ENCODE results near the gene SDF2. TPM values are rescaled to one million over a fixed set of nuclear protein-coding genes. Genes with fewer than 3 reads are reported as not detected.
"Not testable (repeated sequence)": the region's sequence is repeated elsewhere in the genome, so short reads cannot be mapped to it uniquely, and the experiment has no call there.

Gene SDF2
- total and polyA plus RNA-seq, 4 donors, result 43.3 to 73.8 (median 68.7) TPM

- no peaks in the 10 kb centered on the region for H3K4me1 ChIP-seq (ENCODE audit: control insufficient read depth, insufficient read depth, low read length)
- DNase-seq (ENCODE audit: low read depth in 4 of 6, low spot score in 6 of 6), result no peak
- H3K27me3 ChIP-seq (ENCODE audit: control insufficient read depth, insufficient read depth, low read length), result no peaks in the 10 kb centered on the region
- no peak overlapping the region for H3K27ac ChIP-seq (ENCODE audit: low read depth, low read length)
- H3K36me3 ChIP-seq (ENCODE audit: control insufficient read depth, insufficient read depth, low read length), result peaks cover 76% of the 10 kb centered on the region
- 67% methylated on average over 1 of the region's 2 CpGs for WGBS (ENCODE audit: insufficient coverage)
- no peak overlapping the region for H3K4me3 ChIP-seq (ENCODE audit: low read depth, low read length)
- no peaks in the 10 kb centered on the region for H3K9me3 ChIP-seq (ENCODE audit: control insufficient read depth, insufficient read depth, low read length)
These were observed 41.7 kb downstream of the SDF2 start for GRCh38 chr17:28620010-28620409.

GRCh38 chr17:28618464-28618863 is 43.2 kb downstream of the SDF2 start:
- Histone ChIP-seq H3K27ac (ENCODE audit: low read depth, low read length) (no peak overlapping the region), H3K4me1 (ENCODE audit: control insufficient read depth, insufficient read depth, low read length) (no peaks in the 10 kb centered on the region), H3K4me3 (ENCODE audit: low read depth, low read length) (no peak overlapping the region), H3K27me3 (ENCODE audit: control insufficient read depth, insufficient read depth, low read length) (no peaks in the 10 kb centered on the region), H3K36me3 (ENCODE audit: control insufficient read depth, insufficient read depth, low read length) (peaks cover 82% of the 10 kb centered on the region), H3K9me3 (ENCODE audit: control insufficient read depth, insufficient read depth, low read length) (no peaks in the 10 kb centered on the region)
- DNase-seq (ENCODE audit: low read depth in 4 of 6, low spot score in 6 of 6), result no peak
- WGBS (ENCODE audit: insufficient coverage), result 100% methylated on average over 1 of the region's 3 CpGs

- no peaks in the 10 kb centered on the region for H3K4me1 ChIP-seq (ENCODE audit: control insufficient read depth, insufficient read depth, low read length)
- no peak overlapping the region for H3K27ac ChIP-seq (ENCODE audit: low read depth, low read length)
- H3K27me3 ChIP-seq (ENCODE audit: control insufficient read depth, insufficient read depth, low read length), result no peaks in the 10 kb centered on the region
- peaks cover 84% of the 10 kb centered on the region for H3K36me3 ChIP-seq (ENCODE audit: control insufficient read depth, insufficient read depth, low read length)
- no peaks in the 10 kb centered on the region for H3K9me3 ChIP-seq (ENCODE audit: control insufficient read depth, insufficient read depth, low read length)
- no peak for DNase-seq (ENCODE audit: low read depth in 4 of 6, low spot score in 6 of 6)
- no peak overlapping the region for H3K4me3 ChIP-seq (ENCODE audit: low read depth, low read length)
- 91% methylated on average over 6 of the region's 7 CpGs for WGBS (ENCODE audit: insufficient coverage)
These were observed 45.4 kb downstream of the SDF2 start for GRCh38 chr17:28616281-28616680.

GRCh38 chr17:28615260-28615940 is 46.3 kb downstream of the SDF2 start:
- H3K36me3 ChIP-seq (ENCODE audit: control insufficient read depth, insufficient read depth, low read length), result peaks cover 77% of the 10 kb centered on the region
- DNase-seq (ENCODE audit: low read depth in 4 of 6, low spot score in 6 of 6), result no peak
- H3K9me3 ChIP-seq (ENCODE audit: control insufficient read depth, insufficient read depth, low read length), result no peaks in the 10 kb centered on the region
- WGBS (ENCODE audit: insufficient coverage), result 92% methylated on average over 2 of the region's 4 CpGs
- H3K4me1 ChIP-seq (ENCODE audit: control insufficient read depth, insufficient read depth, low read length), result no peaks in the 10 kb centered on the region
- H3K27me3 ChIP-seq (ENCODE audit: control insufficient read depth, insufficient read depth, low read length), result no peaks in the 10 kb centered on the region
- H3K27ac ChIP-seq (ENCODE audit: low read depth, low read length), result no peak overlapping the region
- H3K4me3 ChIP-seq (ENCODE audit: low read depth, low read length), result no peak overlapping the region

- peaks cover 68% of the 10 kb centered on the region for H3K36me3 ChIP-seq (ENCODE audit: control insufficient read depth, insufficient read depth, low read length)
- H3K27ac ChIP-seq (ENCODE audit: low read depth, low read length), result no peak within 1 kb of the TSS
- no peak within 1 kb of the TSS for H3K4me3 ChIP-seq (ENCODE audit: low read depth, low read length)
- WGBS (ENCODE audit: insufficient coverage), result 71% methylated on average over 1 of the region's 5 CpGs
- H3K27me3 ChIP-seq (ENCODE audit: control insufficient read depth, insufficient read depth, low read length), result no peaks in the 10 kb centered on the region
- H3K9me3 ChIP-seq (ENCODE audit: control insufficient read depth, insufficient read depth, low read length), result no peaks in the 10 kb centered on the region
- H3K4me1 ChIP-seq (ENCODE audit: control insufficient read depth, insufficient read depth, low read length), result no peaks in the 10 kb centered on the region
- DNase-seq (ENCODE audit: low read depth in 4 of 6, low spot score in 6 of 6), result no peak
These were observed 47.8 kb downstream of the SDF2 start, which contains the start of gene RSKR for GRCh38 chr17:28613931-28614381. Gene RSKR (minus strand): TSS chr17:28614185. CDS start chr17:28614161, 24 bp downstream.

GRCh38 chr17:28612936-28613872 is 48.5 kb downstream of the SDF2 start:
- peak; percentile 5 to 78 (median 38) for DNase-seq (ENCODE audit: low read depth in 4 of 6, low spot score in 6 of 6)
- H3K36me3 ChIP-seq (ENCODE audit: control insufficient read depth, insufficient read depth, low read length), result peaks cover 62% of the 10 kb centered on the region
- H3K27ac ChIP-seq (ENCODE audit: low read depth, low read length), result no peak overlapping the region
- H3K27me3 ChIP-seq (ENCODE audit: control insufficient read depth, insufficient read depth, low read length), result no peaks in the 10 kb centered on the region
- H3K4me1 ChIP-seq (ENCODE audit: control insufficient read depth, insufficient read depth, low read length), result no peaks in the 10 kb centered on the region
- 81% methylated on average over 4 of the region's 6 CpGs for WGBS (ENCODE audit: insufficient coverage)
- no peak overlapping the region for H3K4me3 ChIP-seq (ENCODE audit: low read depth, low read length)
- H3K9me3 ChIP-seq (ENCODE audit: control insufficient read depth, insufficient read depth, low read length), result no peaks in the 10 kb centered on the region

GRCh38 chr17:28612531-28612930 is 49.2 kb downstream of the SDF2 start:
- Histone ChIP-seq H3K27ac (ENCODE audit: low read depth, low read length) (no peak overlapping the region), H3K27me3 (ENCODE audit: control insufficient read depth, insufficient read depth, low read length) (no peaks in the 10 kb centered on the region), H3K9me3 (ENCODE audit: control insufficient read depth, insufficient read depth, low read length) (no peaks in the 10 kb centered on the region), H3K36me3 (ENCODE audit: control insufficient read depth, insufficient read depth, low read length) (peaks cover 56% of the 10 kb centered on the region), H3K4me3 (ENCODE audit: low read depth, low read length) (no peak overlapping the region), H3K4me1 (ENCODE audit: control insufficient read depth, insufficient read depth, low read length) (no peaks in the 10 kb centered on the region)
- DNase-seq (ENCODE audit: low read depth in 4 of 6, low spot score in 6 of 6), result no peak
- WGBS (ENCODE audit: insufficient coverage), result 66% methylated on average over 2 of the region's 2 CpGs

- no peak overlapping the region for H3K27ac ChIP-seq (ENCODE audit: low read depth, low read length)
- H3K36me3 ChIP-seq (ENCODE audit: control insufficient read depth, insufficient read depth, low read length), result peaks cover 42% of the 10 kb centered on the region
- 94% methylated on average over 8 of the region's 8 CpGs for WGBS (ENCODE audit: insufficient coverage)
- H3K4me1 ChIP-seq (ENCODE audit: control insufficient read depth, insufficient read depth, low read length), result no peaks in the 10 kb centered on the region
- H3K4me3 ChIP-seq (ENCODE audit: low read depth, low read length), result no peak overlapping the region
- DNase-seq (ENCODE audit: low read depth in 4 of 6, low spot score in 6 of 6), result no peak
- no peaks in the 10 kb centered on the region for H3K27me3 ChIP-seq (ENCODE audit: control insufficient read depth, insufficient read depth, low read length)
- no peaks in the 10 kb centered on the region for H3K9me3 ChIP-seq (ENCODE audit: control insufficient read depth, insufficient read depth, low read length)
These were observed 51.3 kb downstream of the SDF2 start for GRCh38 chr17:28610376-28610775.

- H3K9me3 ChIP-seq (ENCODE audit: control insufficient read depth, insufficient read depth, low read length); H3K27ac ChIP-seq (ENCODE audit: low read depth, low read length); H3K27me3 ChIP-seq (ENCODE audit: control insufficient read depth, insufficient read depth, low read length); H3K36me3 ChIP-seq (ENCODE audit: control insufficient read depth, insufficient read depth, low read length); DNase-seq (ENCODE audit: low read depth in 4 of 6, low spot score in 6 of 6); H3K4me3 ChIP-seq (ENCODE audit: low read depth, low read length): not testable (repeated sequence)
- 93% methylated on average over 3 of the region's 31 CpGs for WGBS (ENCODE audit: insufficient coverage)
- peaks cover 10% of the 10 kb centered on the region for H3K4me1 ChIP-seq (ENCODE audit: control insufficient read depth, insufficient read depth, low read length)
These were observed 57.7 kb downstream of the SDF2 start for GRCh38 chr17:28604031-28604430.
